Myocyte (in vitro differentiated cells): ENCODE measurements around the gene CMIP. TPM values are rescaled to one million over a fixed set of nuclear protein-coding genes. Genes with fewer than 3 reads are reported as not detected.
"Not testable (repeated sequence)": the region's sequence is repeated elsewhere in the genome, so short reads cannot be mapped to it uniquely, and the experiment has no call there.

Experiments used
- DNase-seq: peaks from one replicate; pipeline ENCODE4 v3.0.0-alpha.2; 2012; ENCODE audit warnings: low read depth
- total RNA-seq: library from RNA; depleted of rRNA; stranded (reverse); fragments of >200 nt; gene quantifications from 2 replicates; pipeline ENCODE4 v1.2.3, GENCODE V29; 2014

Gene CMIP
- total RNA-seq, 1 donor from 2014 or later = 13.5 TPM

DNA sequence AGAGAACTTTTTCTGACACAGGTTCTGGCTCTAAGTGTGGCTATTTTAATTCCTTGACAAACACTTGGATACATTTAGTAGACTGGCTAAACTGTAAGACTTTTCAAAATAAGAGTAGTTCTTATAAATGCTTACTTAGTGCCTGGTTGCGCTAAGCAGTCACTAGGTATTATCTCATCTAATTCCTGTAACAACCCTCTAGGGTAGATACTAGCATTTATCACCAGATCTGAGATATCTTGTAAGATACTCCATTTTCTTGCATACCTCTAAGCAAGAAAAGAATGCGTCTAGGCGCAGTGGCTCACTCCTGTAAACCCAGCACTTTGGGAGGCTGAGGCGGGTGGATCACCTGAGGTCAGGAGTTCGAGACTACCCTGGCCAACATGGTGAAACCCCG is 131.2 kb downstream of the CMIP start:
- no peak for DNase-seq

DNA sequence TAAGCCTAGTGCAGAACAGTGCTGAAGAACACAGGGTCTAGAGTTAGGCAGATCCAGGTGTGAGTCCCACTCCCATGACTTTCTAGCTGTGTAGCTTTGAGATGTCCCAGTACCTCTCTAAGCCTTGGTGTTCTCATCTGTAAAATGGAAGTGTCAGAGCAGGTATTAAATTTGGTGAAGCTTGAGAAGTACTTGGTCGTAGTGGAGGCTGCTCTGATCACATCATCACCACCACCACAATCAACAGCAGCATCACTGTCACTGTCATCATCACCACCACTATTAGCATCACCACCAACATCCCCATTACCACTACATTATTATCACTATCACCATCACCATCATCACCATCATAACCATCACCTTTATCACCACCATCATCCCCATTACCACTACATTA is 132.1 kb downstream of the CMIP start:
- no peak for DNase-seq

DNA sequence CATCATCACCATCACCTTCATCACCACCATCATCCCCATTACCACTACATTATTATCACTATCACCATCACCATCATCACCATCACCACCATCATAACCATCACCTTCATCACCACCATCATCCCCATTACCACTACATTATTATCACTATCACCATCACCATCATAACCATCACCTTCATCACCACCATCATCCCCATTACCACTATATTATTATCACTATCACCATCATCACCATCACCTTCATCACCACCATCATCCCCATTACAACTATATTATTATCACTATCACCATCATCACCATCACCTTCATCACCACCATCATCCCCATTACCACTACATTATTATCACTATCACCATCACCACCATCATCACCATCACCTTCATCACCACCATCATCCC is 132.7 kb downstream of the CMIP start:
- DNase-seq = not testable (repeated sequence)

DNA sequence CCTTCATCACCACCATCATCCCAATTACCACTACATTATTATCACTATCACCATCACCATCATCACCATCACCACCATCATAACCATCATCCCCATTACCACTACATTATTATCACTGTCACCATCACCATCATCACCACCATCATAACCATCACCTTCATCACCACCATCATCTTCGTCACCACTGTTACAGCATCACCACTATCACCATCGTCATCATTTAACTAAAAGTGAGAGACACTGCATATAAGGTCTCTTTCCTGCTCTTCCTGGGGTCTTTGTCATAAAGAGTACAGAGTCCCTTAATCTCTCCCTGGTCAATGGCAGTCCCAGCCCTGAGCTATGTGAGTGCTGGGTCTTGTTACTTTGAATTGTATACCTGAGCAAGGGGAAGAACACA is 133.5 kb downstream of the CMIP start:
- no peak for DNase-seq

DNA sequence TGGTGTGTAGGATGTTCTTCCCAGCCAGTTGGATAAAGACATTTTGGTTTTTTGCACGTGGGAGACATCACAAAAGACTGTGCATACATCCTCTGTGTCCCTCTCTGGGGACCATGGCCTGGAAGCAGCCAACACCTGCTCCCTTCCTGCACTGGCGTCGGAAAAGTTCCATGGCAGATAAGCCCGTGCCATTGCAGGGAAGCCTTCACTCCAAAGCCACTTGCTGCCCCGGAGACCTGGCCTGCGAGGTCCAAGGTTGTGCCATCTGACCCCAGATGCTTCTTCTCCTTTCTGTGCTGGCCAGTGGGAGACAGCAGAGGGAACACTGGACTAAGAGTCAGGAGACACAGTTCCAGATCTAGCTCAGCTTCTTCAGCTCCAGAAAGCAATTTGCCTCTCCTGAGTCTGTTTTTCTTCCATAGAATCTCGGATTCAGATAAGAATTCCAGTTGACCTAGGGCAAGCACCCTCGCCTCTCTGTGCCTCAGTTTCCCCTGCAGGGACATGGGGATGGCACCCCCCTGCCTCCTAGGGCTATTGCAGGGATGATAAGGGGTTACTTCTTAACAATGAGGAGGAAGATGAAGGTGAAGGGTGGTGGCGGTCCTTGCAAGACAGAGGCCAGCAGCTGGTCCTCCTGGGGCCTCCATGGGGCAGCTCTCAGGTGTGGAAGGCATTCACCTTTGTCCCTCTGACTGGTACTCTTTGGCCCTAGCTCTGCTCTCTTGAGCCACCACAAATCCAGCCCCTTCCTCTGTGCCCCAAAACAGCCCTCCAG is 134.2 kb downstream of the CMIP start:
- no peak for DNase-seq

DNA sequence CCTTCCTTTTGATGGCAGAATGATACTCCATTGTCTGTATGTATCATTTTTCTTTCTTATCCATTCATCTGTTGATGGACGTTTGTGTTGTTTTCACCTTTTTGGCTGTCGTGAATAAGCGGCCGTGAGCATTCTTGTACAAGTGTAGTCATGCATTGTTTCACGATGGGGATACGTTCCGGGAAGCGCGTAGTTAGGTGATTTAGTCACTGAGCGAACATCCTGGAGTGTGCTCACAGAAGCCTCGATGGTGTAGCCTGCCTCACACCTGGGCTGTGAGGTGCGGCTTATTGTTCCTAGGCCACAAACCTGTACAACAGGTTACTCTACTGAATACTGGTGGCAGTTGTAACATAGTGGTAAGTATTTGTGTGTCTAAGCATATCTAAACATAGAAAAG is 136.5 kb downstream of the CMIP start:
- no peak for DNase-seq

DNA sequence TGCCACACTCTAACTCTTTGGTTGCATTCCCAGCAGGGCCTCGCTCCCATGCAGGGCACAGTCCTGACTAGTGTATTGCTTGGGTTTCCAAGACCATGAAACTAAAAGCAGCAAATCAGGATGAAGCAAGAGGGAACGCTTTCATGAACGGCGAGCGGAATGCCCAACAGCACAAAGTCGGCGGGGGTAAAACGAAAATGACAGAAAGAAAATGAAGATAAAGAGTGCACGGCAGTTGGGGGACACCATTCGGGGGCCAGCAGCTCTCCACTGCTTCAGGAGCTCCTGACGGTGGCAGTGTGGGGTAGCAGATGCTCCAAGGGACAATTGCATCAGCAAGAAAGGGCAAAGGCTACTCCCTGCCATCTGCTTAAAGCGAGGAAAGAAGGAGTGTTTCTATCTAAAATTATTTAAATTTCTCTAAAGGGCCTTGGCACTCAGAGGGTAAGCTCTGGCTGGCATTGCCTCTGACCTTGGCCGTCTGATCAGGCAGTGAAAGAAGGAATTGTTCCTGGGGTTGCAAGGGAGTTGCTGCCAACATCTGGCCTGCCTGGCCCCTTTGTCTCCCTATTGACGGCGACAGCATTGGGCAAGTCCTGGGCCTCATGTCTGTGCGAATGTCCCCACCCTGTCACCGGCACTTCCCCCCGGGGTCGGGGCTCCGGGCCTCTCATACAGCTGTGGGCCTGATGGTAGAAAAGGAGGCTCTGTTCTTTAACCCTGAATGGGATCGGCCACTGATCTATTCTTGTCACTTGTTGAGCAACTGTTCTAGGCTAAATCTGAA is 138.2 kb downstream of the CMIP start:
- DNase-seq = peak; percentile 55

DNA sequence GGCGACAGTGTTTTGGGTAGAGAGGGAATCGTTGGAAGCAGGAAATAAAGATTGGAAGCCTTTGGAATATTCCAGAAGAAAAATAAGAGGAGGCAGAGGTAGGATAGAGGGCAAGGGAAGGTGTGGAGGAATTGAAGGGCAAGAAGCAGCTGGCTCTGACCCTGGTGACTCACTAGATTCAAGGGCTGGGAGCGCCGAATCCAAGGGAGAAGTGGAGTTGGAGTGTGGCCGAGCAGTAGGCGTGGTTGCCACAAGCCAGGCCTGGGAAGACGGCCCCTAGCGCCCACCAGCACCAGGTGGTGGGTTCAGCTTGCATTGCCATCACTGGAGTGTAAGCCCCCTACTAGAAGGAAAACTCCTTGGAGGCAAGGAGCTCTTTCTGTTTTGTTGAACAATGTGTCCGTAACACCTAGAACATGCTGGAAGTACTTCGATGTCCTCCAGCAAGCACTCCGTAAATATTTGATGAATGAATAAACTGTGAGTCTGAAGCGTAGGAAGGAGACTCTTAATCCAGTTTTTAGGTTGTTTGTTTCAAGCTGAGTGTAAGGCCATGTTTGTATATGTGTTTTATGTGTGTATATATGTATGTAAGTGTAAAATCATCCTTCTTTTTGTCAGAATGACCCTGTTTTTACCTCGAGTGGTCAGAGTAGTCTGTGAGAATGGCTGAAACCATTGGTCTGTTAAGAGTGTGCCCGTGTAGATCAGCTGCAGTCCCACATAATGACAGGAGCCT is 139.5 kb downstream of the CMIP start:
- peak; percentile 91 for DNase-seq

DNA sequence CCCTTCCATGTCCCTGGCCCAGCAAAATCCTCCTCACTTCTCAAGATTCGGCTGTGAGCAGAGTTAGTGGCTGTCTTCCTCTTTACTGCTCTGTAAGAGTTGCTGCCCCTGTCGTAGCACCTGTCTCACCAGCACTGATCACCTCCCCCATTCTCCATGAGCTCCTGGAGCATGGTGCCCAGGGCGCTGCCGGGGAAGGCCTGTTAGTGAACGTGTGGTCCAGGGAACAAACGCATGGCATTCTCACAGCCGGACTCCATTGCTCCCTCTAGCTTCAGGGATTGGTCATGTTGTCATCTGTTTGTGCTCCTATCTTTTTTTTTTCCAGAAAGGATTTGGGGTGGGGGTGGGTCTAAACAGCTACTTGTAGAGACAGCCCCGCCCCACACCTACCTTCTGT is 141.2 kb downstream of the CMIP start:
- DNase-seq = no peak

DNA sequence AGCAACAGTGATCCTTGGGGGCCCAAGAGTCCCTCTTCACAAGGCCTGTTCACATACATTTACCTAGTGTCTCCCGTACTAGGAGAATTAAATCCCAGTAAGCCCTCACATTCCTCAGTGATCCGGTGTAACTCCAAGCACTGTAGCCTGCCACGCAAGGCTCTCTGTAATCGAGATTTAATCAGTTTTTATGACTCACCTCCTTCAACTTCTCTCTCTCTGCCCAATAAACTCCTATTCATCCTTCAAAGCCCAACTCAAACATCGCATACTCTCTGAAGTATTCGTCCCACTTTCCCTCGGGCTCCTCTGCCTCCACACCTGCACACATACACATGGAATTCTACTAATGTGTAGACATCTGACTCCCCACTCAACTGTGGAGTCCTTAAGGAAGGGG is 141.8 kb downstream of the CMIP start:
- no peak for DNase-seq

DNA sequence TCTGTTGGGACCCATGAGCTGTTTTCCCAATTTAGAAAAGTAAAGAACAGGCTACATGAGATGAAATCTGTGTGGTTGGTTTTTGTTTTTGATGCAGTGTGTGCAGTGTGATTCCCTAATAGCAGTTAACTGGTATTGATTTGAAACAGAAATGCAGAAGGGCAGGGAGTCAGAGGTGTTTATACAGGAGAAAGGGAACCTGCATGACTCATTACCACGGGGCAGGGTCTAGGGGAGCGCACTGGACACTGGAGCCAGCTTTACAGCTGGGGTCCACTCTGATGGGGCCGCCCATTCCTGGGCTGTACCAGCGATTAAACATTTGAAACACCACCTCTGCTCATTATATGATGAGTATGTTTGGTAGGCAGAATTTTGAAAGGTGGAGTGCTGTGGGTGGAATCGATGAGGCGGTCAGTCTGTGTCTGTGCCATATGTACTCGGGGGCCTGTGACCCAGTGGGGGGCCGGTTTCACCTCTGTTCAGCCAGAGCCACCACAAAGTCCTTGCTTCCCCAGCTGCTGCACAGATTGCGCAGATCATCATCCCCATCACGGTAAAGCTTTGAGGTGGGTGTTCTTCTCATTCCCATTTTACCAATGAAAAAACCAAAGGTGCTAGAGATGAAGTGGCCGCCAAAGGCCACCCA is 142.5 kb downstream of the CMIP start:
- DNase-seq = no peak

DNA sequence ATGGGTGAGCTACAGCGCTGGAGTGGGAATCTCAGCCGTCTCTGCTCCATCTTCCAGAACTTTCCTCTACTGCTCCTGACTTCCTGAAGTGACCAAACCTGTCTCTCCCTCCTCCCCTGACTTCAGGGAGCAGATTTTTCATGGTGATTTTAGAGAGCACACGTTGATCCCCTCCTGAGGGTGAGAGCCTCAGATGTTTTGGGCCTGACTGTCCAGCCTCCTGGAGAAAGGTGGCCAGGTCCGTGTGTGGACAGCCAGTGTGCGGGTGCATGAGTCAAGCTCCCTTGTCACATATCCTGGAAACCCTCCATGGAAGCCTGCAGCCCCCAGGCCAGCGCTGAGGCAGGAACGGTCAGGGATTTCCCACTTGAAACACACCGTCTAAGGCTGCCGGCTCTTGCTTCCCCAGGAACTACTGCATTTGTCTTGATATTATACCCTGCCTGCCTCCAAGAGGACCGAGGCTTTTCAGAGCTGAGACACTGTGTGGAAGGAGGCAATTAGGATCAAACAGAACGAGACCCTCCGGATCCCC is 143.1 kb downstream of the CMIP start:
- DNase-seq = no peak

DNA sequence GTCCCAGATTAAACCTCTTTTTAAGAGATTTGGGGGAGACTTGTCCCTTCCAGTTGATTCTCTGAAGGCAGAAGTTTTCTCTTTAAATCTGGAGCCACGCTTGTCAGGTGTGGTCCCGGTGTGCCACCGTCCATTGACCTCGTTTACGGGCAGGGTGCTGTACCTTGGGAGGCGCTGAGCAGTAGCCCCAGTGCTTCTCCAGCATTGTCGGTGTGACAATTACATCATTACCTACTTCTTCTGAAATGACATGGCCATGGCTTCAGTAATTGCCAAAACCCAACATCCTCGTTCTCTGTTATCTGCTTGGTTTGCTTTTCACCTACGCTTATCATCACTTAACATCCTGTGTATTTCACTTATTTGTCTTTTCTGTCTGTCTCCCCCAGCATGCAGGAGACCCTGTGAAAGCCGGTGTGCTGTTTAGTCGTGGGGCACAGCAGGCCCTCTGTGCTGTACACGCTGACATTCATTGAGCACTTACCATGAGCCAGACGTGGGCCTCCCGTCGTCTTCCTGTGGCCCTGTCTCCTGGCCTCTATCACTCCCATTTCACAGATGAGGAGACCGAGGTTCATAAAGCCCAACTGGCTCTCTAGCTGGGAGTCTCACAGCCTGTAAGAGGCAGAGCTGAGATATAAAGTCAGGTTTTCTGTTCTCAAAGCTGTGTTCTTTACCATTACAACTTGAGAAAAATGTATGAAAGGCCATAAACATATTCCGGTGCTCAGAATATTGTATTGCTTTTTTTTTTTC is 143.9 kb downstream of the CMIP start:
- DNase-seq = no peak

DNA sequence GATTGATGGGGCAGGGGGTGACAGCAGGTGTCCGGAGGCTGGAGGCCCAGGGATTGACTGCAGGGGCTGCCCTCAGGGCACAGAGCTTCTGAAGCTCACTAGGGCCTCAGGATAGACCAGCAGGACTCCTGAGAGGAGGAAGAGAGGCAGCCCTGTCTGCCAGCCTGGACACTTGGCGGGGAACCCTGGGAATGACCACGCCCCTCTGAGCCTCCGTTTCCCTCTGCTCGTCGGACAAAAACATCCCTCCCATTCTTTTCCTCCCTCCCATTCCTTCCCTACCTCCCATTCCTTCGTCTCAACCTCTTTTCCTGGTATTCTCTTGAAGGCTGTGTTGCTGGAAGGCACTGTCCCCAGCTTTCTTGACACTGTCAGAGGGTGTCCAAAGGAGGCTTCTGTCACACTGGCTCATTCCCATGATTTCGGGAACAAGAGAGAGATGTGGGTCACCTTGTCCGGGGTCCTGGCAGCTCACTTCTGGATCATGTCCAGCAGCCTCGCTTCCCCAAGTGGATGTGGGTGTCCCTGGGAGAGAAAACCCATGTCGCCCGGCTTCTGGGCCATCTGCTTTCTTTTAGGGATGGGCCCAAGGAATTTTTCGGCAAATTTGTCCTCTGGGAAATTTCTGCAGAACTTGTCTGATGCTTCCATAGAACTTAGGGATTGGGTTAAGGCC is 145.5 kb downstream of the CMIP start:
- no peak for DNase-seq

DNA sequence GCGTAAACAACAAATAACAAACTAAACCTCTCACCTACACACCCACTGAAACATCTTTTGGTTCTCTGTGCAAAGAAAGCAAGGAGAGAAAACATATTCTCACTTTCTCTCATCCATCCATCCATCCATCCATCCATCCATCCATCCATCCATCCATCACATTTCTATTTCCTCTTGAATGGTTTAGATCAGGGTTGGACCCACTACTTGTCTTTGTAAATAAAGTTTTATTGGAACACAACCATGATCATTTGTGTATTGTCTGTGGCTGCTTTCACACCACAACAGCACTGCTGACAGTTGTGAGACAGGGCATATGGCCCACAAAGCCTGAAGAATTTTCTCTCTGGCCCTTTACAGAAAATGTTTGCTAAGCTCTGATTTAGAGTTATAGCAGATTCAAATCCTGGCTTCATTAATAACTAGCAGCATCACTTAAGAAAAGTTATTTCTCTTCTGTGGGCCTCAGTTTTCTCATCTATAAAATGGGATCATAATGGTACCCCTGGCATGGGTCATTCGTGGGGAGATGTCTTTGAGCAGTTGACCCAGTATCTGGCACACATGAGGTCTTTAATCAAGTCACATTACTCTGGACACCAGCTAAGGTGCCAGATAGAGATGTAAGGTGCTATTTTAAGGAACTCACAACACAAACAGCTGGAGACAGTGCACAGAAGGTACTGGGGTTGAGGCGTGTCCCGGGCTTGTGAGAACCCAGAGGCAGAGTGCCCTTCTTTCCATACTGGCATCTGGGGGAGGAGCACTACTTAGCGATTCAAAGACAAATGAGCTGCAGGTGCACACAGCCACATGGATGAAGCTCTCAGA is 146.3 kb downstream of the CMIP start:
- DNase-seq = peak; percentile 71

DNA sequence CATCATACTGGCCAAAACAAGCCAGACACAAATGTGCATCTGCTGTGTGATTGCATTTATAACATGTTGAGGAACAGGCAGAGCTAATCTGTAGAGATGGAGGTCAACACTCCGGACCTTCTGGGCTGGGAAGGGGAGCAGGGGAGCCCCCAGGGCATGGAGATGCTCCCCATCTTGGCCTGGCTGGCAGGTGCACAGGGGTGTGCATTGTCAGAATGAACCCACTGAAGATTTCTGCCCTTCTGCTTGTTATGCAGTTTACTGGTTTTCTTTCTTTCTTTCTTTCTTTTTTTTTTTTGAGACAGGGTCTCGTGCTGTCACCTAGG is 146.9 kb downstream of the CMIP start:
- no peak for DNase-seq

DNA sequence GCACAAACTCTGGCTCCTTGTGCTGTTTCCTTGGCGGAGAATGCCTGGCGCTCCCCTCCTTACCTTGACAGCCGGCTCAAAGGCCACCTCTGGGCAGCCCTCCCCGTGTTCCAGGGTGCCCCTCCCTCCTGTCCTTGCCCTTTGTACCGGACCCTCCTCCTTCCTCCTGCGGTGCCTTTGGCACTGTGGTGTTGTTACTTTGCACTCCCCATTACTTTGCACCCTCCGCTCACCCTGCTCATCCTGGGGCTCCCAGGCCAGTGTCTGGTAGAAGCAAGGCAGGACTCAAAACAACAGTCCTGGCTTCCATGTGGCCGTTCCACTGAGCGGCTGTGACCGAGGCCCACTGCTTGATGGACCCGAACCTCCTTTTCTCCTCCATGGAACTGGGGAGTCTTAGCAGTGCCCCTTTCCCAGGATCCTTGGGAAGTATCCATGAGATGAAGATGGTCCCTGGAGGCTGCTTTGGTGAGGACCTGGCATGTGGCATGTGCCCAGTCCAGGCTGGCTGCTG is 147.8 kb downstream of the CMIP start:
- DNase-seq = no peak

DNA sequence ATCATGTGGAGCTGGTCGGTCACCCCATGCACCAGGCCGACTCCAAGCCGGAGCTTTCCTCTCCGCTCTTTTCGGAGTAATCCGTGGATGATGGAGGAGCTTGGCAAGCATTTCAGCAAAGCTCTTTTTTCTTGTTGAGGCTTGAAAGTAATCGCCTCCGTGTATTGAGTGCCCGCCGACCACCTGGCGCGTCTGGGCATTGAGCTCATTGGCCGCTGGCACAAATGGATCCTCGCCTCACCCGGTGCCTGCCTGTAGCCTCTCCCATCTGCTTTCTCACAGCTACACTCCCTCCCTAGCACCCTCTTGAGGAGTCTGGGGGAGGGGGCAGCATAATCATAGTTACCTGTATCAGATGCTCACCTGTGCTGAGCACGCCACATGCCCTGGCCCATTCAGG is 148.9 kb downstream of the CMIP start:
- DNase-seq = no peak
